GM12875 (cell line): ENCODE data around the gene GGA2.
"Not testable (repeated sequence)": the region's sequence is repeated elsewhere in the genome, so short reads cannot be mapped to it uniquely, and the experiment has no call there.

Experiments used
- H3K4me3 ChIP-seq: one replicate; pipeline ENCODE4 v1.5.1; 2011; ENCODE audit warnings: low read depth, low read length, control low read depth
- TF ChIP-seq, protein P1 (sequence below): IDR thresholded peaks from 2 replicates; pipeline ENCODE4 v1.5.1; 2011; ENCODE audit warnings: low read depth, mild to moderate bottlenecking, control low read depth, inconsistent platforms, low read length, moderate library complexity, borderline replicate concordance; ENCODE audit not compliant: insufficient read depth

The GGA2 gene

DNA sequence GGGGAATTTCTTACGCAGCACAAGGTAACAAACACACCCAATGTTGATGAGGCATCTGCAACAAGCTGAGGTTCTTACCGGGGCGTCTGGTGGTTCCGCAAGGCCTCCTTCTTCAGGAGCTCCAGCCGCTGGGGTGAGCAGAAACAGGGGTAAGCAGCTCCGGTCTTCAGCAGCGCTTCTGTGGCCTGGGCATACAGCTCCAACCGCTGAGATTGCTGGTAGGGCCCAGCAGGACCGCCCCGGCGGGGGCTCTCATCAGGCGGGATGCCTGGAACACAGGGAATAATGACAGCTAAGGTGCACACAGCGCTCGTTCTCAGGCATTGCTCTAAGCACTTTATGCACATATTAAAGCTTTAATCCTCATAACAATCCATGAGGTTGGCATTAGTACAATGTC lies 34.1 kb upstream of the GGA2 start:
- H3K4me3 ChIP-seq, result no peak overlapping the region
- TF ChIP-seq, protein P1, sequence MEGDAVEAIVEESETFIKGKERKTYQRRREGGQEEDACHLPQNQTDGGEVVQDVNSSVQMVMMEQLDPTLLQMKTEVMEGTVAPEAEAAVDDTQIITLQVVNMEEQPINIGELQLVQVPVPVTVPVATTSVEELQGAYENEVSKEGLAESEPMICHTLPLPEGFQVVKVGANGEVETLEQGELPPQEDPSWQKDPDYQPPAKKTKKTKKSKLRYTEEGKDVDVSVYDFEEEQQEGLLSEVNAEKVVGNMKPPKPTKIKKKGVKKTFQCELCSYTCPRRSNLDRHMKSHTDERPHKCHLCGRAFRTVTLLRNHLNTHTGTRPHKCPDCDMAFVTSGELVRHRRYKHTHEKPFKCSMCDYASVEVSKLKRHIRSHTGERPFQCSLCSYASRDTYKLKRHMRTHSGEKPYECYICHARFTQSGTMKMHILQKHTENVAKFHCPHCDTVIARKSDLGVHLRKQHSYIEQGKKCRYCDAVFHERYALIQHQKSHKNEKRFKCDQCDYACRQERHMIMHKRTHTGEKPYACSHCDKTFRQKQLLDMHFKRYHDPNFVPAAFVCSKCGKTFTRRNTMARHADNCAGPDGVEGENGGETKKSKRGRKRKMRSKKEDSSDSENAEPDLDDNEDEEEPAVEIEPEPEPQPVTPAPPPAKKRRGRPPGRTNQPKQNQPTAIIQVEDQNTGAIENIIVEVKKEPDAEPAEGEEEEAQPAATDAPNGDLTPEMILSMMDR, result no peak

DNA sequence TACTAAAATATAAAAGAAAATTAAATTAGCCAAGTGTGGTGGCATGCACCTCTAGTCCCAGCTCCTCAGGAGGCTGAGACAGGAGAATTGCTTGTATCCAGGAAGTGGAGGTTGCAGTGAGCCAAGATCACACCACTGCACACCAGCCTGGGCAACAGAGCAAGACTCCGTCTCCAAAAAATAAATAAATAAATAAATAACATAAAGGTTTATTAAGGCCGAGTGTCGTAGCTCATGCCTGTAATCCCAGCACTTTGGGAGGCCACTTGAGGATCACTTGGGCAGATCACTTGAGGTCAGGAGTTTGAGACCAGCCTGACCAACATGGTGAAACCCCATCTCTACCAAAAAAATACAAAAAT lies 30.5 kb upstream of the GGA2 start:
- H3K4me3 ChIP-seq, result not testable (repeated sequence)

DNA sequence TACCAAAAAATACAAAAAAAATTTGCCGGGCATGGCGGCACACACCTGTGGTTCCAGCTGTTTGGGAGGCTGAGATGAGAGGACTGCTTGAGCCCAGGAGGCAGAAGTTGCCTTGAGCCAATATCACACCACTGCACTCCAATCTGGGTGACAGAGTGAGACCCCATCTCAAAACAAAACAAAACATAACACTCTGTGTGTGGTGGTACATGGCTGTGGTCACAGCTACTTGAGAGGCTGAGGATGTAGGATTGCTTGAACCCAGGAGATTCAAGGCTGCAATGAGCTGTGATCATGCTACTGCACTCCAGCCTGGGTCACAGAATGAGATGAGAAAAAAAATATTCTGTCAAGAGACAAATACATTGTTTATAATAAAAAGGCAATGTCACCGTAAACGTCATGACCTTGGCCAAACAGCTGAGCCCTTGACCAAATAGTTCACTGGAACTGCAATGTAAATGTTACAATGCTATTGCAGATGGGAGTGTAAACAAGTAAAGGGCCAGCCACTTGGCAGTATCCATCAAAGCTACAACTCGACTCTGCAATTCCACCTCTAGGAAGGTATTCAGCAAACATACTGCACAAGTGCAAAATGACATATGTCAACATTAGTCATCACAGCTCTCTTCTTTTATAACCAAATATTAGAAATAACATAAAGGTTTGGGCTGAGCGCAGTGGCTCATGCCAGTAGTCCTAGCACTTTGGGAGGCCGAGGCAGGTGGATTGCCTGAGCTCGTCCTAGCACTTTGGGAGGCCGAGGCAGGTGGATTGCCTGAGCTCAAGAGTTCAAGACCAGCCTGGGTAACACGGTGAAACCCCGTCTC lies 29.9 kb upstream of the GGA2 start:
- TF ChIP-seq, protein P1, result no peak
- no peak overlapping the region for H3K4me3 ChIP-seq

DNA sequence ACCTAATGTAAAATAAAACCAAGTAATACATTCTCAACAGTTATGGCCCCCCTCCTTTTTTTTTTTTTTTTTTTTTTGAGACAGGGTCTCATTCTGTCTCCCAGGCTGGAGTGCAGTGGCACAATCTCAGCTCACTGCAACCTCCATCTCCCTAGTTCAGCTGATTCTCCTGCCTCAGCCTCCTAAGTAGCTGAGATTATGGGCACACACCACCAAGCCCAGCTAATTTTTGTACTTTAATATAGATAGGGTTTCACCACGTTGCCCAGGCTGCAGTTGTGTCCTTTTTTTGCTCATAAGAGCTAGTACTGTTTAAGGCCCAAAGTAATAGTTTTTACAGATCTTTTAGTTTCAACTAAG lies 28.6 kb upstream of the GGA2 start:
- TF ChIP-seq, protein P1, result no peak
- H3K4me3 ChIP-seq, result no peak overlapping the region

DNA sequence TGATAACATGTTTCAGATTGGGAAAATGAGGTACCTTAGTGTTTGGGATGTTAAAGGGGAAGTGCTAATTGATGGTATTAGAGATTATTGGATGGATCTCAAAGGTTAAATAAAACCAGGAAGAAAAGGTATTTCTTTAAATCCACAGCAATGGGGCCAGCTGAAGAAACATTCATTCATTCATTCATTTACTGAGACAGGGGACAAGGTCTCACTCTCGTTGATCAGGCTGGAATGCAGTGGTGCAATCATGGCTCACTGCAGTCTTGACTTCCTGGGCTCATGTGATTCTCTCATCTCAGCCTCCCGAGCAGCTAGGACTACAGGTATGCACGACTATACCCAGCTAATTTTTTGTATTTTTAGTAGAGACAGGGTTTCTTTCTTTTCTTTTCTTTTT lies 27.1 kb upstream of the GGA2 start:
- no peak overlapping the region for H3K4me3 ChIP-seq
- TF ChIP-seq, protein P1, result no peak

DNA sequence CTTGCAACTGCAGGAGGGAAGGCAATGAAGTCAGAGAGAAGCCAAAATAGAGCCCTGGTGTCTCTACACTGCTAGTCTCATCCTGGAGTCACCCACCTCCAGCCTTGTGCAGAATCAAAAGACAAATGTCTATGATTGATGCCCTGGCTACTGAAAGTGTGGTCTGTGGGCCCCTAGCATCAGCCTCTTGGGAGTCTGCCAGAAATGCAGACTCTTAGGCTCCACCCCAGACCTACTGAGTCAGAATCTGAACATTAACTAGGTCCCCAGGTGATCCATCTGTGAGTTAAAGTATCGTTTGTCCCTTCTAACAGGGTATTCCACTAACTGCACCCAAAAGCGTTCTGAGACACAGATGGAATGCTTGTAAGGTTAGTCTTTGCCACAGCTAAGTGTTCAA lies 25.6 kb upstream of the GGA2 start:
- TF ChIP-seq, protein P1, result no peak
- no peak overlapping the region for H3K4me3 ChIP-seq

DNA sequence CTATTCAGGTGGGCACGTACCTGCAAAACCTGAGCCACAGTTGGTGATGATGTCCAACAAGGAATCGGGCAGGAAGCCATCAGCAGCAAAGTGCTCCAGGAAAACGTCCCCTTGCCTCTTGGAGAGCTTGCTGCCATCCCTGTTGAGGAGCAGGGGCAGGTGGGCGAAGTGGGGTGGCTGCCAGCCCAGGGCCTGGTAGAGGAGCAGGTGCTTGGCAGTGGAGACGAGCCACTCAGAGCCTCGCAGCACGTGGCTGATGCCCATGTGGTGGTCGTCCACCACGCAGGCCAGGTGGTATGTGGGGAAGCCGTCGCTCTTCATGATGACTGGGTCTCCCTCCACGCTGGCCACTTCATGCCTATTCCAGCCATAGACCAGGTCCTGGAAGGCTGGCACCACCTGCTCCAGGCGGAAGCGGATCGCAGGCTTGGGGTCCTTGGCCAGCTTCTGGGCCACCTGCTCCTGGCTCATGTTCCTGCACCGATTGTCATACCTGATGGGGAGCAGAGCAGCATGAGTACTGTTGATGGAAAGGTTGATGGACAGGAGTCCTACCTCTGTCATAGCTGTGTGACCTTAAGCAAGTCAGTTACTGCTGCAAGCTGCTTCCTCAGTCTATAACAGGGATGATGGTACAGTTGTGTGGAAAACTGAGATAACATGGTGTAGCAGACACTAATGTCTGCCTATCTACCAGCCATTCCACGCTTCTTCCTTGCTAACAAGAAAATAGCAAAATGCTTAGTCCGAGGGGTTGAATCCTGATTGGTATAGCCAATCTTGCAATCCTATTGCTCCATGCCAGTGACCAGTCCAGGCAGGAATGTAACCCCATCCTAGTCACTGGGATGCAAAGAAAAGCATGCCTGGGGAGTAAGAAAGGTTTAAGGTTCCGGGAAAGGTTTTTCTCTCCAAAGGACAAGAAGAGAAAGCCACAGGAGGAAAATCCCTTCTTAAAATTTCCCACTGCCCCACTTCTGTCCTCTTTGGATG lies 24.9 kb upstream of the GGA2 start:
- TF ChIP-seq, protein P1, result no peak
- no peak overlapping the region for H3K4me3 ChIP-seq
